ENCODE measurements around the gene NME3. TPM values are rescaled to one million over a fixed set of nuclear protein-coding genes. Genes with fewer than 3 reads are reported as not detected.

NME3 gene
- total and polyA plus RNA-seq, 2 donors (not counting 1 experiment from before 2014, with no cell fraction given), result 9.9 to 69.7 TPM

GRCh38 chr16:1721372-1721771, 50.0 kb downstream of the NME3 start:
- Histone ChIP-seq H3K4me3 (replicated peaks in 1 of 4; ENCODE audit: control extremely low read depth in 1 of 4, insufficient read depth in 1 of 4, low read depth in 3 of 4, low read length in 4 of 4) (no peak overlapping the region), H3K9ac (ENCODE audit: insufficient read depth, low read length) (no peak overlapping the region), H3K9me3 (ENCODE audit: control insufficient read depth, insufficient read depth, low read depth, low read length) (no peaks in the 10 kb centered on the region), H3K79me2 (ENCODE audit: control insufficient read depth, insufficient read depth, low read length) (peaks cover 28% of the 10 kb centered on the region), H3K36me3 (ENCODE audit: control insufficient read depth, insufficient read depth, low read length) (peaks cover 6% of the 10 kb centered on the region), H3K4me1 (ENCODE audit: control insufficient read depth, extremely low read depth, insufficient read depth, low read length) (no peaks in the 10 kb centered on the region), H3K27me3 (ENCODE audit: control insufficient read depth, insufficient read depth, low read length) (no peaks in the 10 kb centered on the region), H3K4me2 (ENCODE audit: extremely low read depth, insufficient read depth, low read length) (no peak overlapping the region), H2AFZ (ENCODE audit: low read length) (no peak overlapping the region), H3K27ac (ENCODE audit: insufficient read depth, low read length) (no peak overlapping the region), H4K20me1 (ENCODE audit: control insufficient read depth, extremely low read depth, insufficient read depth, low read length) (no peaks in the 10 kb centered on the region)
- TF ChIP-seq EZH2 (IDR thresholded peaks at IDR 0.05; ENCODE audit: low read length, missing control alignments), result no peak
- TF ChIP-seq CTCF (conservative IDR thresholded peaks at IDR 0.05 in 1 of 2, IDR thresholded peaks at IDR 0.05 in 1 of 2; ENCODE audit: low read depth in 1 of 2, low read length in 2 of 2), result no peak
- no peak for DNase-seq (ENCODE audit: low read depth in 2 of 2)

Other genes starting within 250 kb of the NME3 start
- 10.3 and 12.4 TPM in 2 replicates for gene TMEM204, start 237.9 kb downstream of the NME3 start, total RNA-seq
- gene TMEM204, start 237.9 kb downstream of the NME3 start, polyA plus RNA-seq, result 9.6 and 10.9 TPM in 2 replicates
- gene IFT140, start 159.5 kb downstream of the NME3 start, total RNA-seq, result 33.4 and 34.3 TPM in 2 replicates
- gene IFT140, start 159.5 kb downstream of the NME3 start, polyA plus RNA-seq, result 5.3 and 6.2 TPM in 2 replicates
- gene CRAMP1, start 159.2 kb downstream of the NME3 start, total RNA-seq, result 4.6 and 7.8 TPM in 2 replicates
- 6.2 and 7.4 TPM in 2 replicates for gene CRAMP1, start 159.2 kb downstream of the NME3 start, polyA plus RNA-seq
- 15.5 and 22.9 TPM in 2 replicates for gene JPT2, start 93.3 kb downstream of the NME3 start, total RNA-seq
- gene JPT2, start 93.3 kb downstream of the NME3 start, polyA plus RNA-seq, result 41.2 and 55.2 TPM in 2 replicates
- gene MAPK8IP3, start 65.3 kb downstream of the NME3 start, total RNA-seq, result 24.1 and 36.3 TPM in 2 replicates
- gene MAPK8IP3, start 65.3 kb downstream of the NME3 start, polyA plus RNA-seq, result 7.9 and 9.4 TPM in 2 replicates
- 5.4 and 8.3 TPM in 2 replicates for gene EME2, start 1.3 kb upstream of the NME3 start, total RNA-seq
- gene EME2, start 1.3 kb upstream of the NME3 start, polyA plus RNA-seq, result 2.2 and 2.7 TPM in 2 replicates
- 58.6 and 74.3 TPM in 2 replicates for gene MRPS34, start 1.6 kb upstream of the NME3 start, total RNA-seq
- 40.1 and 61.5 TPM in 2 replicates for gene MRPS34, start 1.6 kb upstream of the NME3 start, polyA plus RNA-seq
- gene SPSB3, start 11.0 kb upstream of the NME3 start, total RNA-seq, result 30.6 and 32.7 TPM in 2 replicates
- gene SPSB3, start 11.0 kb upstream of the NME3 start, polyA plus RNA-seq, result 7.7 and 9.6 TPM in 2 replicates
- gene NUBP2, start 11.4 kb upstream of the NME3 start, total RNA-seq, result 43.6 and 49.3 TPM in 2 replicates
- gene NUBP2, start 11.4 kb upstream of the NME3 start, polyA plus RNA-seq, result 13.5 and 18.1 TPM in 2 replicates
- not detected in 2 replicates for gene IGFALS, start 22.2 kb upstream of the NME3 start, total RNA-seq
- gene IGFALS, start 22.2 kb upstream of the NME3 start, polyA plus RNA-seq, result not detected in 2 replicates
- 29.8 and 47.4 TPM in 2 replicates for gene HAGH, start 55.3 kb upstream of the NME3 start, total RNA-seq
- gene HAGH, start 55.3 kb upstream of the NME3 start, polyA plus RNA-seq, result 18.4 and 24.0 TPM in 2 replicates
- gene FAHD1, start 55.7 kb upstream of the NME3 start, total RNA-seq, result 66.0 and 78.3 TPM in 2 replicates
- 28.3 and 37.4 TPM in 2 replicates for gene FAHD1, start 55.7 kb upstream of the NME3 start, polyA plus RNA-seq
- gene MEIOB, start 100.6 kb upstream of the NME3 start, total RNA-seq, result not detected in 2 replicates
- 0.05 TPM in 1 of 2 replicates, not detected in the other for gene MEIOB, start 100.6 kb upstream of the NME3 start, polyA plus RNA-seq
- not detected in 2 replicates for gene HS3ST6, start 146.9 kb upstream of the NME3 start, total RNA-seq
- gene HS3ST6, start 146.9 kb upstream of the NME3 start, polyA plus RNA-seq, result not detected in 2 replicates
- gene MSRB1, start 171.7 kb upstream of the NME3 start, total RNA-seq, result 5.6 and 7.1 TPM in 2 replicates
- 21.4 and 25.6 TPM in 2 replicates for gene MSRB1, start 171.7 kb upstream of the NME3 start, polyA plus RNA-seq
- gene RPL3L, start 183.1 kb upstream of the NME3 start, total RNA-seq, result not detected in 2 replicates
- gene RPL3L, start 183.1 kb upstream of the NME3 start, polyA plus RNA-seq, result not detected in 2 replicates
- gene NDUFB10, start 188.0 kb upstream of the NME3 start, total RNA-seq, result 149 TPM in 2 replicates
- gene NDUFB10, start 188.0 kb upstream of the NME3 start, polyA plus RNA-seq, result 123 and 152 TPM in 2 replicates
- gene RPS2, start 193.3 kb upstream of the NME3 start, total RNA-seq, result 2,596 and 3,027 TPM in 2 replicates
- 1,683 and 2,648 TPM in 2 replicates for gene RPS2, start 193.3 kb upstream of the NME3 start, polyA plus RNA-seq
- not detected in 2 replicates for gene RNF151, start 195.3 kb upstream of the NME3 start, total RNA-seq
- not detected in 2 replicates for gene RNF151, start 195.3 kb upstream of the NME3 start, polyA plus RNA-seq
- 20.0 and 23.9 TPM in 2 replicates for gene TBL3, start 200.5 kb upstream of the NME3 start, total RNA-seq
- gene TBL3, start 200.5 kb upstream of the NME3 start, polyA plus RNA-seq, result 14.6 and 25.4 TPM in 2 replicates
- under 0.01 TPM in 1 of 2 replicates, not detected in the other for gene NOXO1, start 209.9 kb upstream of the NME3 start, total RNA-seq
- gene NOXO1, start 209.9 kb upstream of the NME3 start, polyA plus RNA-seq, result 0.03 TPM in 2 replicates
- 13.1 and 13.2 TPM in 2 replicates for gene GFER, start 212.7 kb upstream of the NME3 start, total RNA-seq
- 7.5 and 12.5 TPM in 2 replicates for gene GFER, start 212.7 kb upstream of the NME3 start, polyA plus RNA-seq
- 1.5 and 1.8 TPM in 2 replicates for gene SYNGR3, start 218.4 kb upstream of the NME3 start, total RNA-seq
- 1.8 and 6.0 TPM in 2 replicates for gene SYNGR3, start 218.4 kb upstream of the NME3 start, polyA plus RNA-seq
- 10.8 and 18.8 TPM in 2 replicates for gene ZNF598, start 238.3 kb upstream of the NME3 start, total RNA-seq
- gene ZNF598, start 238.3 kb upstream of the NME3 start, polyA plus RNA-seq, result 11.6 and 18.7 TPM in 2 replicates
- 0.26 and 0.99 TPM in 2 replicates for gene NPW, start 248.2 kb upstream of the NME3 start, total RNA-seq
- 0.06 and 0.20 TPM in 2 replicates for gene NPW, start 248.2 kb upstream of the NME3 start, polyA plus RNA-seq